ENCODE results near the gene ATP6V0E2.

- TF ChIP-seq EZH2 (IDR thresholded peaks at IDR 0.05; ENCODE audit: borderline replicate concordance), result no peak
- no peak for TF ChIP-seq EZH2phosphoT487 (IDR thresholded peaks at IDR 0.05; ENCODE audit: low read depth, severe bottlenecking, unreplicated experiment)
Observed at GRCh38 chr7:149883048-149883438, 9.3 kb downstream of the ATP6V0E2 start.

Data from hepatocyte (in vitro differentiated cells).